Sigmoid colon (tissue), 3 donors: ENCODE results near the gene PHKG2.

ENCODE experiments used
- CTCF ChIP-seq, 4 experiments: fragments of 450-650 bp in 3 of 4; fragments of 200-600 bp in 1 of 4; IDR thresholded peaks; one replicate each; pipeline ENCODE4 v1.5.1; 2016 to 2019; ENCODE audit warnings: antibody characterized with exemption in 4 of 4, mild to moderate bottlenecking in 3 of 4, moderate library complexity in 2 of 4
- POLR2A ChIP-seq, 2 donors: fragments of 450-650 bp; IDR thresholded peaks; one replicate each; pipeline ENCODE4 v1.6.1; 2016; ENCODE audit warnings: antibody characterized with exemption in 2 of 2, mild to moderate bottlenecking in 2 of 2, moderate library complexity in 2 of 2

DNA sequence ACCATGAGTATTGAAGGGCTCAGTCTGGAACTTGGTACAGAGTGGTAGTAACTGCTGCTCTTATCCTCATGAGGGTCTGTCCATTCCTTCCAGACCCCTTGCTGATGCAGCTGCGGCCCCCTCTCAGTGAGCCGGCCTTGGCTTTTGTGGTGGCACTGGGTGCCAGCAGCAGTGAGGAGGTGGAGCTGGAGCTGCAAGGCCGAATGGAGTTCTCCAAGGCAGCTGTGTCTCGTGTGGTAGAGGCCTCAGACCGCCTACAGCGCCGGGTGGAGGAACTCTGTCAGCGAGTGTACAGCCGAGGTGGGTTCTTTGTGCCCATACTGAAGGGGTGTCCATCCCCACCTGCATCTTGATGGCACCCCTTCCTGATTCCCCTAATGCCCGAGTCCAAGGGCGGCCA lies 15.9 kb downstream of the PHKG2 start:
- TF ChIP-seq POLR2A (IDR thresholded peaks at IDR 0.05) (no peak), CTCF (IDR thresholded peaks at IDR 0.05) (no peak)
